ENCODE measurements around the gene ACSL6.

ACSL6 gene

GRCh38 chr5:131966551-131966950, 44.9 kb downstream of the ACSL6 start:
- no peak for TF ChIP-seq CTCF (IDR thresholded peaks at IDR 0.05; ENCODE audit: extremely low read depth, missing control alignments)
- DNase-seq (ENCODE audit: low spot score): no peak

DNA sequence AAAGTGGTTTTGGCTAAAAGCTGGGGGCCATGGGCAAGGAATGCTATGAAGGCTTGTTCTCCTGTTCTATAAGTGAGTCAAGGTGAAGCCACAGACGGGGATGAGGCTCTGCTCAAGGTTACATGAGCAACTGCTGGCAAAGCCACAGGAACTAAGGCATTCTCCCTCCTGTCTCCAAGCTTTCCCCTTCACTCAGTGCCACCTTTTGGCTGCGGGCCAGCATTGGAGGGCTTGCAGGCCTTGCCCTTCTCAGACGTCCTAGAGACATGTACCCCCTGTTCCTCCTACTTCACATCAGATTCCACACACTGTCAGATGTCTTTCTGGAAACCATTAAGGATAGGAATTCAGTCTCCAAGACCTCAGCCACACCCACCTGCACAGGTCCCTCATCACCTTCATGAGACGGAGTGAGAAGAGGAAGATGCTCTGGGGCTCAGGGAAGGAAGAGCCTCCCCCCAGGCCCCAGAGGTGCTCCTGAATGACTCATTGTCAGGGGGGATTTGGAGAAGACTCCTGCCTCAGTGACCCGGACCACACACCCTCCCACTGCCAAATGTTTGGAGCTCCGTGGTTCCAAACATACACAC, 45.5 kb downstream of the ACSL6 start:
- no peak for DNase-seq (ENCODE audit: low spot score)
- TF ChIP-seq CTCF (IDR thresholded peaks at IDR 0.05; ENCODE audit: extremely low read depth, missing control alignments): no peak

GRCh38 chr5:131959906-131960305, 51.6 kb downstream of the ACSL6 start:
- no peak for TF ChIP-seq CTCF (IDR thresholded peaks at IDR 0.05; ENCODE audit: extremely low read depth, missing control alignments)
- no peak for DNase-seq (ENCODE audit: low spot score)

DNA sequence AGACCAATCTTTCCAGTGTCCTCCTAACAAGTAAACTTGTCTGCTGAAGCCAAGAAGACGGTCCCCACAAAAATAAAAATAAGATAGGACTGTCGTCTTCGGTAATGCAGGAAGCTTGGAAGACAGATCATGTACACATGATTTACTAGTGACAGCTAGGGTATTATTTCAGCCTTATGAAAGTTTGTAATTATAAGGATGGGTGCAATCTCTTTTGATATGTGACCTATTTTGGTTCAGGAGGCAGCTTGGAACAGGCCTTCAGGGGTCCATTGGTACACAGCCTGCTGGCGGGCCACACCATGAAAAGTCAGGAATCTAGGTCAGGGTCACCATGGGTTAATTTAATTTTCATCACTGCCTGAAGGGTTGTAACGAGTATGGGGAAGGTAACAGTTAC, 52.3 kb downstream of the ACSL6 start:
- TF ChIP-seq CTCF (IDR thresholded peaks at IDR 0.05; ENCODE audit: extremely low read depth, missing control alignments): no peak
- DNase-seq (ENCODE audit: low spot score): no peak

GRCh38 chr5:131957721-131958441, 53.6 kb downstream of the ACSL6 start:
- DNase-seq (ENCODE audit: low spot score): no peak
- no peak for TF ChIP-seq CTCF (IDR thresholded peaks at IDR 0.05; ENCODE audit: extremely low read depth, missing control alignments)

DNA sequence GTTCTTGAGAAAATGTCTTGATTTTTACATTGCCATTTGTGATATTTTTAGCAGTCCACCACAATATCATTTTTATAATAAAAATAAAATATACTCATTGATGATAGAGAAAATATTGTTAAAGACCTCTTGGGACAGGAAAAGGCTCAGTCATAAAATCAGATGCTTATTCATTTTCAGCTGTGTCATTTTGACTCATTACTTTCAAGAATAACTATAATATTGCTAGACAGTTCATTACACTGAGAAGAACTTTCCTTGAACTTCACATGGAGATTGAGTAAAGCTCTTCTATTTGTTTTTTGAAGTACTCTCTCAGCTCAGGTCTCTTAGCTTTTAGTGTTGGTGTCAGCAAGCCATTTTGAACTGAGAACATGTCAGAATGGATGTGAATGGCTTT, 57.5 kb downstream of the ACSL6 start:
- TF ChIP-seq CTCF (IDR thresholded peaks at IDR 0.05; ENCODE audit: extremely low read depth, missing control alignments): no peak
- DNase-seq (ENCODE audit: low spot score): no peak

DNA sequence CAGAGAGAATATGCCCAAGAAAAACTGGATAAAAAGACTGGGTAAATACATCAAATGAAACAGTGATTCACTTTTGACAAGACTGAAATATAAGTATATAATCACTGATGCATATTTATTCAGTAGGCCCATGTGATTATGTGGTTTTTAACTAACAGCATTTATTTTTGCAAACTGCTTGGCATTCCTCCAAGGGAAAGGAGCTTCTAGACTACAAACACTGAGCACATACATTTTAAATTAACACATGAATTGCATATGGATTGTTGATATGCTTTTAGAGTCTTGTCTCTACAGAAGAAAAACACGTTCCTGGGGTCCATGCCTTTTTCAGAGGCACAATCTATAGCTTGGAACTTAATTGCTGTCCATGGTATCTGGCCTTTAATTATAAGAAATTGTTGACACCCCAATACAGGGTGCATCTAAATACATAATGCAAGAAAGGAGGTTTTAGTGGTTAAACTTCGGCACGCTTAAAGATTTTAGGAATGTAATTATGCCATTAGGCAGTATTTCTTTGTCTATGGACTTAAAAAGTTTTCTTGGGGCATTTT, 59.1 kb downstream of the ACSL6 start:
- TF ChIP-seq CTCF (IDR thresholded peaks at IDR 0.05; ENCODE audit: extremely low read depth, missing control alignments): no peak
- DNase-seq (ENCODE audit: low spot score): no peak

Measured in GM20000 (cell line).